Dermis microvascular lymphatic vessel endothelial cell (primary cell): ENCODE results near the gene WFDC10B. TPM values are rescaled to one million over a fixed set of nuclear protein-coding genes. Genes with fewer than 3 reads are reported as not detected.
"Not testable (repeated sequence)": the region's sequence is repeated elsewhere in the genome, so short reads cannot be mapped to it uniquely, and the experiment has no call there.

ENCODE experiments used
- DNase-seq, 2 donors: peaks; one replicate each; pipeline versions ENCODE4 v3.0.0 to v3.0.0-alpha.2; 2010; ENCODE audit warnings: low read depth in 2 of 2
- total RNA-seq: library from RNA; depleted of rRNA; stranded (reverse); fragments of >200 nt; gene quantifications from 2 replicates; pipeline ENCODE4 v1.2.1, GENCODE V29; 2014

The WFDC10B gene
- total RNA-seq, 1 donor from 2014 or later: not detected

DNA sequence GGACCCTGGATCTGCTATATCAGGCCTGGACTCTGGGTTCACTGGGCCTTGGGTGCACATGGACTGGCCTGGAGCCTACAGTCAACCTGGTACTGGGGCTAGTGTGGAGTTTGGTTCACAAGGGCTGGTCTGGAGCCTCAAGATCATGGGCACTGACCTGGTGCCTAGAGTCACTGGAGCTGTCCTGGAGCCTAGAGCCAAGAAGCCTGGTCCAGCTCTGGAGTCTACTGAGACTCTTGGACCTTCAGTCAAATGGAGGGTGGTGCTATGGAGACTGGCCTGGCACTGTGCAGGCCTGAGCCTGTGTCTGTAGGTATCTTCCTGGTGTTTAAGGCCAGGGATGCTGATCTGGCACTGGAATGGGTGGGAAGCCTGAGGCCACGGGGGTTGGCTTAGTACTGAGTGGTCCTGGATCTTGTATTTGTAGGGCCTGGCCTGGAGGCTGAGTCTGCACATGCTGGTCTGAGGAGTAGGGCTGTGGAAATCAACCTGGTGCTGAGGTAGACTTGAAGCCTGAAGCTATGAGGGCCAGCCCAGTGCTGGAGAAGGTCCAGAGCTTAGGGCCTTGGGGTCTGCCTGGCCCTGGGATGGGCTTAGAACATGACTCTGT is 57.3 kb downstream of the WFDC10B start:
- no peak for DNase-seq

GRCh38 chr20:45646875-45647274 is 57.9 kb downstream of the WFDC10B start:
- no peak for DNase-seq

DNA sequence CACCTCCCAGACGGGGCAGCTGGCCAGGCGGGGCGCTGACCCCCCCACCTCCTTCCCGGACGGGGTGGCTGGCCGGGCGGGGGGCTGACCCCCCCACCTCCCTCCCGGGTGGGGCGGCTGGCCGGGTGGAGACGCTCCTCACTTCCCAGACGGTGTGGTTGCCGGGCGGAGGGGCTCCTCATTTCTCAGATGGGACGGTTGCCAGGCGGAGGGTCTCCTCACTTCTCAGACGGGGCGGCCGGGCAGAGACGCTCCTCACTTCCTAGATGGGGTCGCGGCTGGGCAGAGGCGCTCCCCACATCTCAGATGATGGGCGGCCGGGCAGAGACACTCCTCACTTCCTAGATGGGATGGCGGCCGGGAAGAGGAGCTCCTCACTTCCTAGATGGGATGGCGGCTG is 59.0 kb downstream of the WFDC10B start:
- DNase-seq: not testable (repeated sequence)

DNA sequence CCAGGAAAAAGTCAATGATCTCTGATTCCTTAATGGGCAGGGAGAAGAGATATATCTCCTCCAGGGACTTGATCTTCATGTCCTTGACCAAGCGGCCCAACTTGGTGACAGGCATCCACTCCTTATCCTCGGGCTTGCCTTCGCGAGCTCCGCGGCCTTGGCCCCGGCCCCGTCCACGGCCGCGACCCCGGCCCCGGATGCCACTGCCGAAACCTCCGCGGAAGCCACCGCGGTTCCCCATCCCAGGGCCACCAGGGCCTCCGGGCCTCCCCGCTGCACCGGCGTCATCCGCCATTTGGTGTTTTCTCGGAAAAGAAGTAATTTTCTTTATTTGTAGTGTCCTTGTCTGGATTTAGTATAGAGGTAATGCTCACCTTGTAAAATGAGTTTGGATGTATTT is 63.7 kb downstream of the WFDC10B start:
- not testable (repeated sequence) for DNase-seq

DNA sequence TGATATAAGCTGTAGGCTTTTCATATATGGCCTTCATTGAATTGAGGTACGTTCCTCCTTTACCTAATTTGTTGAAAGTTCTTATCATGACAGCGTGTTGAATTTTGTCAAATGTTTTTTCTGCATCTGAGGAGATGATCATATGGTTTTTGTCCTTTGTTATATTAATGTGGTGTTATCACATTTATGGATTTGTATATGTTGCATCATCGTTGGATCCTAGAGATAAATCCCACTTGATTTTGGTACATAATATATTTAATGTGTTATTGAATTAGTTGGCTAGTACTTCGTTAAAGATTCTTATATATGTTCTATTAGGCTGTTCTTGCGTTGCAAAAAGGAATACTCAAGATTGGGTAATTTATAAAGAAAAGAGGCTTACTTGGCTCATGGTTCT is 65.1 kb downstream of the WFDC10B start:
- DNase-seq: no peak

DNA sequence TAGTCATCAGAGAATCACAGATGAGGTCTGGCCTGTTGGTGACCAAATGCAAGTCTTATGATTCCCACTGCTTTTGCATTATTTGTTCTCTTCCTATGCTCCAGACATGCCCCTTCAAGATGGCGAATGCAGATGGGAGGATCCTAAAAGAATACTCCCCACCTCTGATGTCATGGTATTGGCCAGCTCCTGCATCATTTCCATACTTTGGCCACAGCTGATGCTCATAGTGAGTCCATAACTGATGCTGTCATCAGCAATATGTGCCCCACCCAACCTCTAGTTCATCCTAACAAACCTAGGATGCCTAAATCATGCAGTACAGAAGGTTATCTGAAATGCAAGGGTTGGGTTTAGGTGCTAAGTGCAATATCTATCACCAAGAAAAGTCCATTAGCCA is 68.3 kb downstream of the WFDC10B start:
- DNase-seq: no peak

Other genes with a start within 250 kb of the WFDC10B start
- gene WFDC2, start 235.3 kb downstream of the WFDC10B start, total RNA-seq: not detected in 2 replicates
- gene SPINT3, start 189.4 kb downstream of the WFDC10B start, total RNA-seq: not detected in 2 replicates
- not detected in 2 replicates for gene WFDC6, start 165.5 kb downstream of the WFDC10B start, total RNA-seq
- not detected in 2 replicates for gene EPPIN, start 157.6 kb downstream of the WFDC10B start, total RNA-seq
- not detected in 2 replicates for gene WFDC8, start 125.7 kb downstream of the WFDC10B start, total RNA-seq
- gene WFDC10A, start 75.3 kb downstream of the WFDC10B start, total RNA-seq: not detected in 2 replicates
- gene WFDC9, start 73.7 kb downstream of the WFDC10B start, total RNA-seq: not detected in 2 replicates
- gene WFDC11, start 34.8 kb downstream of the WFDC10B start, total RNA-seq: not detected in 2 replicates
- gene WFDC13, start 3.0 kb downstream of the WFDC10B start, total RNA-seq: not detected in 2 replicates
- gene SPINT4, start 17.3 kb upstream of the WFDC10B start, total RNA-seq: not detected in 2 replicates
- gene WFDC3, start 86.9 kb upstream of the WFDC10B start, total RNA-seq: not detected in 2 replicates
- 13.9 and 16.2 TPM in 2 replicates for gene DNTTIP1, start 86.9 kb upstream of the WFDC10B start, total RNA-seq
- gene UBE2C, start 107.6 kb upstream of the WFDC10B start, total RNA-seq: 9.6 and 17.1 TPM in 2 replicates
- 0.13 TPM in 1 of 2 replicates, not detected in the other for gene TNNC2, start 122.3 kb upstream of the WFDC10B start, total RNA-seq
- 11.7 and 13.4 TPM in 2 replicates for gene SNX21, start 128.8 kb upstream of the WFDC10B start, total RNA-seq
- gene ACOT8, start 152.4 kb upstream of the WFDC10B start, total RNA-seq: 26.8 and 36.0 TPM in 2 replicates
- gene ZSWIM3, start 152.6 kb upstream of the WFDC10B start, total RNA-seq: 6.2 and 9.7 TPM in 2 replicates
- gene ZSWIM1, start 176.2 kb upstream of the WFDC10B start, total RNA-seq: 2.8 and 4.7 TPM in 2 replicates
- gene SPATA25, start 182.6 kb upstream of the WFDC10B start, total RNA-seq: 0.51 and 1.0 TPM in 2 replicates
- gene NEURL2, start 186.2 kb upstream of the WFDC10B start, total RNA-seq: 2.3 and 4.0 TPM in 2 replicates
- 29.4 and 73.2 TPM in 2 replicates for gene CTSA, start 186.3 kb upstream of the WFDC10B start, total RNA-seq
- gene PLTP, start 207.1 kb upstream of the WFDC10B start, total RNA-seq: 2.8 and 3.5 TPM in 2 replicates
- gene PCIF1, start 229.7 kb upstream of the WFDC10B start, total RNA-seq: 7.2 and 11.5 TPM in 2 replicates